Measurements from ENCODE around the gene MECP2. TPM values are rescaled to one million over a fixed set of nuclear protein-coding genes. Genes with fewer than 3 reads are reported as not detected.

MECP2 gene
- polyA plus RNA-seq, 2 of the 4 experiments (the other 2 are of a cell fraction), result 17.7 to 19.2 TPM

GRCh38 chrX:154049209-154050112 lies 48.1 kb downstream of the MECP2 start:
- ChIA-PET POLR2A (no interaction called here), CTCF (interaction anchor here (0.8 to 2.4 kb wide), 6 partner anchors 10 to 87 kb away, joined by 3 to 11 read pairs (median 4); no protein-coding TSS in a partner anchor)
- TF ChIP-seq RNF2 (IDR thresholded peaks at IDR 0.05; ENCODE audit: borderline replicate concordance, low read depth), result no peak
- TF ChIP-seq ZFP36 (IDR thresholded peaks at IDR 0.05; ENCODE audit: borderline replicate concordance, partially characterized antibody), result no peak
- no peak for TF ChIP-seq ZNF302 (CRISPR knock-in tag; IDR thresholded peaks at IDR 0.05)
- TF ChIP-seq PBX3 (IDR thresholded peaks at IDR 0.05), result no peak
- TF ChIP-seq NR3C1 (IDR thresholded peaks at IDR 0.05), result no peak
- no peak for TF ChIP-seq E2F6 (IDR thresholded peaks at IDR 0.05; ENCODE audit: borderline replicate concordance, low read depth)
- no peak for TF ChIP-seq CHD2 (IDR thresholded peaks at IDR 0.05; ENCODE audit: low read length, partially characterized antibody)
- TF ChIP-seq REST (IDR thresholded peaks at IDR 0.05), result no peak
- no peak for TF ChIP-seq FOSL2 (IDR thresholded peaks at IDR 0.05)
- no peak for TF ChIP-seq FOSL2 (CRISPR knock-in tag; IDR thresholded peaks at IDR 0.05)
- no peak for TF ChIP-seq HMGXB4 (CRISPR knock-in tag; IDR thresholded peaks at IDR 0.05; ENCODE audit: borderline replicate concordance)
- no peak for TF ChIP-seq SREBF2 (IDR thresholded peaks at IDR 0.05)
- TF ChIP-seq BHLHE40 (IDR thresholded peaks at IDR 0.05; ENCODE audit: low read depth, low read length), result no peak
- Histone ChIP-seq H3K27ac (peak overlapping the region in 1 of 2 experiments; percentile 44; a peak in 3 of 6 replicates), H3K4me3 (no peak overlapping the region), H3K9me3 (no peaks in the 10 kb centered on the region), H3K4me1 (peaks cover 55% of the 10 kb centered on the region), H3K4me2 (no peak overlapping the region)
- DNase-seq (ENCODE audit: low read depth in 1 of 2, low spot score in 1 of 2) (no peak), ATAC-seq (no peak), FAIRE-seq (no peak)
- WGBS (ENCODE audit: missing lambda C conversion rate), result 92% methylated on average over 10 of the region's 13 CpGs

GRCh38 chrX:154048398-154048797 lies 49.1 kb downstream of the MECP2 start:
- POLR2A ChIA-PET, result no interaction called here
- DNase-seq (ENCODE audit: low read depth in 1 of 2, low spot score in 1 of 2), result no peak
- FAIRE-seq, result peak; percentile 92

More at GRCh38 chrX:154048398-154048797, 49.1 kb downstream of the MECP2 start:
- peaks cover 66% of the 10 kb centered on the region for H3K4me1 ChIP-seq
- 91% methylated on average over 8 of the region's 11 CpGs for WGBS (ENCODE audit: missing lambda C conversion rate)
- H3K9me3 ChIP-seq, result no peaks in the 10 kb centered on the region
- no peak overlapping the region; the same call in 2 of the 3 replicates for H3K4me2 ChIP-seq
- H3K4me3 ChIP-seq, result no peak overlapping the region
- H3K27ac ChIP-seq, result peak overlapping the region; percentile 76 to 85; a peak in 3 of 6 replicates
- CTCF ChIA-PET, result interaction anchor here (1.4 to 2.4 kb wide), 2 partner anchors 35 to 88 kb away, joined by 5 to 11 read pairs; no protein-coding TSS in a partner anchor
- TF ChIP-seq HOXB13 (CRISPR knock-in tag; IDR thresholded peaks at IDR 0.05; ENCODE audit: low read depth), result no peak
- ATAC-seq, result no peak
